ENCODE measurements around the gene FOXC1. TPM values are rescaled to one million over a fixed set of nuclear protein-coding genes. Genes with fewer than 3 reads are reported as not detected.

The FOXC1 gene
- total and polyA plus RNA-seq, 8 donors, result 0.25 to 8.3 (median 2.8) TPM

- Histone ChIP-seq H3K27ac (no peak overlapping the region), H3K9me3 (no peaks in the 10 kb centered on the region), H3K4me1 (no peaks in the 10 kb centered on the region), H3K27me3 (no peaks in the 10 kb centered on the region), H3K4me3 (no peak overlapping the region), H3K36me3 (peaks cover 0 to under 1% (median 0%) of the 10 kb centered on the region in 4 donors)
- intact Hi-C loops (cut with DNase I; ENCODE audit: low total_unique reads), result no loop called here
- no peak for DNase-seq
- no peak for TF ChIP-seq EP300 (IDR thresholded peaks at IDR 0.05)
- no peak for TF ChIP-seq POLR2A (IDR thresholded peaks at IDR 0.05)
- TF ChIP-seq CTCF (IDR thresholded peaks at IDR 0.05), result no peak
- no peak for TF ChIP-seq POLR2AphosphoS5 (IDR thresholded peaks at IDR 0.05)
- WGBS, 5 donors, result 95 to 98% (median 97%) methylated on average over 3 of the region's 3 CpGs
Observed at GRCh38 chr6:1651362-1651761, 41.6 kb downstream of the FOXC1 start.

- no peak overlapping the region for H3K27ac ChIP-seq
- DNase-seq, result no peak
- no peaks in the 10 kb centered on the region for H3K27me3 ChIP-seq
- H3K9me3 ChIP-seq, result no peaks in the 10 kb centered on the region
- 82 to 93% (median 88%) methylated on average over 10 of the region's 10 CpGs for WGBS, 5 donors
- H3K4me3 ChIP-seq, result no peak overlapping the region
- H3K36me3 ChIP-seq, result peaks cover 0 to 8% (median 0%) of the 10 kb centered on the region in 4 donors
- intact Hi-C loops (cut with DNase I; ENCODE audit: low total_unique reads), result no loop called here
- no peak for TF ChIP-seq POLR2AphosphoS5 (IDR thresholded peaks at IDR 0.05)
- TF ChIP-seq EP300 (IDR thresholded peaks at IDR 0.05), result no peak
- no peak for TF ChIP-seq POLR2A (IDR thresholded peaks at IDR 0.05)
- TF ChIP-seq CTCF (IDR thresholded peaks at IDR 0.05), result no peak
- H3K4me1 ChIP-seq, result no peaks in the 10 kb centered on the region
Observed at GRCh38 chr6:1652842-1653241, 43.1 kb downstream of the FOXC1 start.

GRCh38 chr6:1654054-1654453 lies 44.3 kb downstream of the FOXC1 start:
- intact Hi-C loops (cut with DNase I; ENCODE audit: low total_unique reads), result no loop called here
- Histone ChIP-seq H3K9me3 (no peaks in the 10 kb centered on the region), H3K36me3 (peaks cover 0 to 8% (median 0%) of the 10 kb centered on the region in 4 donors), H3K4me3 (no peak overlapping the region), H3K4me1 (no peaks in the 10 kb centered on the region), H3K27ac (no peak overlapping the region), H3K27me3 (no peaks in the 10 kb centered on the region)
- 85 to 91% (median 89%) methylated on average over 4 of the region's 4 CpGs for WGBS, 5 donors
- DNase-seq, result no peak
- no peak for TF ChIP-seq POLR2A (IDR thresholded peaks at IDR 0.05)
- no peak for TF ChIP-seq POLR2AphosphoS5 (IDR thresholded peaks at IDR 0.05)
- TF ChIP-seq EP300 (IDR thresholded peaks at IDR 0.05), result no peak
- TF ChIP-seq CTCF (IDR thresholded peaks at IDR 0.05), result no peak

- peaks cover 0 to 8% (median 2%) of the 10 kb centered on the region in 4 donors for H3K36me3 ChIP-seq
- no peak overlapping the region for H3K27ac ChIP-seq
- WGBS, 5 donors, result 87 to 90% (median 88%) methylated on average over 13 of the region's 13 CpGs
- H3K4me3 ChIP-seq, result no peak overlapping the region
- intact Hi-C loops (cut with DNase I; ENCODE audit: low total_unique reads), result no loop called here
- no peak for DNase-seq
- TF ChIP-seq CTCF (IDR thresholded peaks at IDR 0.05) (no peak), POLR2A (IDR thresholded peaks at IDR 0.05) (no peak), EP300 (IDR thresholded peaks at IDR 0.05) (no peak), POLR2AphosphoS5 (IDR thresholded peaks at IDR 0.05) (no peak)
- H3K4me1 ChIP-seq, result no peaks in the 10 kb centered on the region
- no peaks in the 10 kb centered on the region for H3K27me3 ChIP-seq
- no peaks in the 10 kb centered on the region for H3K9me3 ChIP-seq
Observed at GRCh38 chr6:1657116-1657770, 47.5 kb downstream of the FOXC1 start.

Data from stomach (tissue), 9 donors.